ENCODE results near the gene ABCG1.

ABCG1 gene

DNA sequence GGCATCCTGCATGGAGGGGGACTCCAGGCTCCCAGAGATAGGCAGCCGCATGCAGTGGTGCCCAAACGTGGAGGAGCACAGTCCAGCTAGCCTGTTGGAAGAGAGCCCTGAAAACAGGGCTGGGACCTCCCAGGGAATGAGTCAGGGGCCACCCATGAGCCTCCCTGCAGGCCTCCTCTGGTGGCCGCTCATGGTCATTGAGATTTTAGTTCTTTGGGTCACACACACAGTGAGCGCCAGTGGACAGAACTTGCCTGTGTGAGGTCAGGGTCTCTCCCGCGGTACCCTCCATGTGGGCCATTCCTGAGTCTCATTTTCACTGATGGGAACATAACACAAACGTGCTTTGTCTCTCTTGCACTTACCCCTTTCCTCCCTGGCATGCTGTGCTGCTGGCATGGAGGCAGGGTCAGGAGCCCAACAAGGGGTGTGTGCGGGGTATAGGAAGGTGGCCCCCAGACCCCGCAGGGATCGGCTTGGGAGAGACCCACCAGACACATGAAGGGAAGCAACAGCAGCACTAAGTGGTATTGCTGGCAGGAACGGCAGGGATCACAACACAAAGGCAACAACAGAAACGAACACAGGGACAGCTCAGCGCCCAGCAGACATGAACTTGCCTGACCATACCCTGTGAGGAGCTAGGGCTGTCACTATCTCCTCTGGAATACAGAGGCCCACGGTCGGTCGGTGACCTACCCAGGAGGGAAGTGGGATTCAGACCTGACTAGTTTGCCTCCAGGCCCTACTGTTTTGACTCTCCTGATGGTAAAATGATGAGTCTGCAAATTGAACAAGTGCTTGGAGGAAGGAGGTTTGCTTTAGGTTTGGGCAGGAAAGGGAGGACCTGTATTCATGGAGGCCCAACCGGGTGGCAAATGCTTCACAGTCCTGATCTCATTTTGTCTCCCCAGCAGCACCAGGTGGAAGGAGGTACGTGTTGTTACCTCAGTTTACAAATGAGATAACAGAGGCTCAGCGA is 31.8 kb downstream of the ABCG1 start:
- DNase-seq: peak in 1 of 51 donors; percentile 32

DNA sequence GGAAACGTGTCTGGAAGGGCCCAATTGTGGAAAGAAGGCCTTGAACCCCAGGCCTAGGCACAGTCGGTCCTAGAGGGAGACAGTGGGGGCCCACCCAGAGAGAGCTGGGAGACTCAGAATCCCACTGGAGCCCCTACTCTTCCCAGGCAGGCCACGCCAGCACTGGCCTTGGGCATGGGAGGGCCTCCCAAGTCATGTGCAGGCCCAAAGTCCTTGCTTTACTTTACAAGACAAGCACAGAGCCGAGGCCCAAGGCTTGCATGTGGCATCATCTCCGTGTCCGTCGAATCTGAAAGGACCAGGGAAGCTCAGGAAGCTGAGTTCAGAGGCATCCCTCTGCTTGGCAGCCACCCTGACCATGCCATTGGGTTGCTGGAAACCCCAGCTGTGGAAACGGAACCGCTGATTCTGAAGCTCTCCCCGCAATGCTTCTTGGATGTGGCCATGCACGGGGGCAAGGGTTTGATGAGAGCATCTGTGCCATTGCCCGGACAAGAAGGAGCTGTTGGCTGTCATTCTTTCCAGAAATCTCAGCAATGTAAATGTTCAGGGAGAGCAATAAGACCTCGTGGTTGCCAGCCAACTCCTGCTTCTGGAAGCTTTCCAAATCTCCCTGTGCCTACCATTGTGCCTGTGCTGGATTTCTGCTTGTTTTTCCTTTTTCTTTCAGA is 32.8 kb downstream of the ABCG1 start:
- DNase-seq: peak in 3 of 51 donors; percentile 26 to 67 (median 43)

DNA sequence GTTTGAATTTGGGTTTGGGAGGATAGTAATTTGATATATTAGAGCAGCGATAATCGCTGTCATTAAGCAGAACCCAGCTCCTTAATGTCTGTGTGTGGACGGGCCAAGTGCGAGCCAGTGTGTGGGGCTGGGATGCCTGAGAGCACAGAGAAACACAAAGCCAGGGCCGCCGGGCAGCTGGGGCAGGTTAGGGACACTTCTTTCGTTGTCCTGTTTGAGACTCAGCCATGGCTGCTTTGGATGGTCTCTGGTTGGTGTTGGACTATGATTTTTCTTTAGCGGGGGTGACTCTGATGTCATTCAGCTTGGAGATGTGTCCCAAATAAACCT is 33.4 kb downstream of the ABCG1 start:
- peak in 2 of 51 donors; percentile 43 to 67 for DNase-seq

DNA sequence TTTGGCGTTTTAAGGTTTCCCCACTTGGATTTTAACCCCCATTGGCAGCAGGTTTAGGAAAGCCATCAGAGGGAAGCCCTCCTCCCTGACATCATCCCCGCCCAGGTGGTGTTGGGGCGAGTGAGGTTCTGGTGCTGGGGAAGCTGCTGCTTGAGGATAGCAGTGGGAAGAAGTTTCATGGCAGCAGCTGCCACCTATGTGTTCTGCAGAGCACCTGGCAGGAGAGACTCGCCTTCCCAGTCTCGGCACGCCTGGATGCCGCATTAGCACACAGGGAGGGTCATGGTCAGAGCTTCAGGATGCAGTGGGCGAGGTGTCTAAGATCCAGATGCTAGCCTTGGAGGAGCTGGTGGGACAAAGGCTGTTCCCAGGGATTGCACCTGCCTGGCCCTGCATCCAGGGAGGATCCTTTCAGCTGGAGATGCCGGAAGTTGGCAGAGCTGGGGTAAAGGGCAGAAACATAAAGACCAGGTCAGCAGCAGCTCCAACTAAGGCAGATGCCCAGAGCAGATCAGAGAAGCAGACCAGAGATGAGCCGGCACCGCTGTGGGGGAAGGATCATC is 33.9 kb downstream of the ABCG1 start:
- DNase-seq: no peak

DNA sequence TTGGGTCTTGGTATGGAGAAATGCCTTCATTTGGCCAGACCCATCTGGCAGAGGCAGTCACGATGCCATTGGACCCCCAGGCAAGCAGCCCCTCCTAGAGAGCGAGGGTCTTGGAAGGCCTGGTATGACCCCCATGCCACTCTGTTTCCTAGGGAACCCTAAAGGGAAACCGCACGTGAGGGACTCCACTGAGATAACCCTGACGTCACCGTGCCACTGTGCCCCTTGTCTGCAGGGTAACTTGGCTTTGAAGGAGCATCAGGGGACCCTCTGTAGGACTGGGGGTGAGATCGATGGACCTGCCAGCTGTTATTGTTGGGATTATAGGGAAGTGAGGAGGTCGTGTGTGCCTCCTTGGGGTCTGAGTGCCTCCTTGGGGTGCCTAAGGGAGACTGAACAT is 34.5 kb downstream of the ABCG1 start:
- no peak for DNase-seq

DNA sequence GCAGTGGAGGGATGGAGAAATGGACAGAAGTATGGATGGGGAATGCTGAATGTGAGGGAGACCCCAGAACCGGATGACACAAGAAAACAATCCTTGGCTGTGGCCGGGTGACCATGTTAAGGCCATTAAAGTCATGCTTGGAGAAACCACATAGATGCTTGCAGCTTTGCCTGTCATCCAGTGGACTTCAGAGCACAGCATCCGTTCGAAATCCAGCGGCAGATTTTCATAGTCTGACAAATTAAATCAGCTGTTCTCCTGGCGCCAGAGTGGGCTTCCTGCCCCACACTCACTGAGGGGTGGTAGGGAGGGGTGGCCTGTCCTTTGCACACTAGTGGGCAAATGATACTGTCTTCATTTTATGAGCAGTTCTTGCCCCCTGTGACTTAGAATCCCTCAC is 35.1 kb downstream of the ABCG1 start:
- peak in 3 of 51 donors; percentile 55 to 65 (median 63) for DNase-seq

DNA sequence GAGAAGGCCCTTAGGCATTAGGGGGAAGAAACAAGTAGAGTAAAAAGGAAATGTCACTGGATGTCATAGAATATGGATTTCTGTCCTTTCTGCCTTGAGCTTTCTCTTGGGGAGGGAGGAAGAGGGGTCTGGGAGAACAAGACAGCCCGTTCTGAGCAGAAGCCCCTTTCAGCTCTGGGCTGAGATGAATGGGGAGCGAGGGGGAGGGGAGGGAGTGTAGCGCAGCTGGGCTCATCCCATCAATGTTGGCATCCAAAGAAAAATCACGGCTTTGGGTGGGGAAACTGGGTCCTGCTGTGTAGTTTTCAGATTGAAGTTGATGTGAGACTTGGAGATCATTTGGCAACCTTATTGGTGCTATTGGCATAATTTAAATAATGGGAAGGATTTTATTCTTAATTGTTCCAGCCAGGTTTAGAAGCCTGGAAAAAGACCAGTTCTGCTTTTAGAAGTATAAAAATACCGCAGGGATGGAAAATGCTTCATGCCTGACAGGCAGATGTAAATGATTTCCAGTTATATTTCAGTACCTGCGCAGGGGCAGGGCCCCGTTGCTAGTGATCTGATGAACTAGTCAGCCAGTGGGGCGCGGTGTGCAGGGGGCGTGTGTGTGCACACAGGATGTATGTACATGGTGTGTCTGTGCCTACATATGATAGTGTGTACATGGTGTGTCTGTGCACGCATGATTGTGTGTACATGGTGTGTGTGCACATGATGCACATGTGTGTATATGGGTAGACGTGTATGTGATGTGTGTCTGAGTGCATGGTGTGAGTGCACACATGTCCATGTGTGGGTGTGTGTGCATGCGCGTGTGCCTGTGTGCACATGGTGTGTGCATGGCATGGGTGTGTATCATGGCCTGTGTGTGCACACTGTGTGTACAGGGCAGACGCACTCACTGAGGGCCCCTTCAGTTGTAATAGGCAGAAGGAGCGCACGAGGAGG is 36.0 kb downstream of the ABCG1 start:
- peak in 29 of 51 donors; percentile 16 to 84 (median 48) for DNase-seq

DNA sequence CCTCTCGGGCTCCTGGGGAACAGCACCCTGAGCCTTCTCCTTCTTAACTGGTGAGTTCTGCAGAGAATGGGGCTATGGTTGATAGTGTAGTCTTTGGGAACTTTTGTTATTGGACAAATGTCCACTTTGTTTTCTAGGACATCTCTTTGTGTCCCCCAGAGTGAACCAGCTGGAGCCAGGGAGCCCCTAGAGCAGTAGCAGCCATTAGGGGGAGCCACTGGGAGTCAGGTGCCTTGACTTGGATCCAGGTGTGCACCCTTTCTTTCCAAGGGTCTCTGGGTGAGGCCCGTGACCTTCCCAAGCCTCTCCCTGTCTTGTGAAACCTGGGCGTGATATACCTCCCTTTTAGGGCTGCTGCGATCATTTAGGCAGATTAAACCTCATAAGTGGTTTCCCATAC is 36.9 kb downstream of the ABCG1 start:
- no peak for DNase-seq

DNA sequence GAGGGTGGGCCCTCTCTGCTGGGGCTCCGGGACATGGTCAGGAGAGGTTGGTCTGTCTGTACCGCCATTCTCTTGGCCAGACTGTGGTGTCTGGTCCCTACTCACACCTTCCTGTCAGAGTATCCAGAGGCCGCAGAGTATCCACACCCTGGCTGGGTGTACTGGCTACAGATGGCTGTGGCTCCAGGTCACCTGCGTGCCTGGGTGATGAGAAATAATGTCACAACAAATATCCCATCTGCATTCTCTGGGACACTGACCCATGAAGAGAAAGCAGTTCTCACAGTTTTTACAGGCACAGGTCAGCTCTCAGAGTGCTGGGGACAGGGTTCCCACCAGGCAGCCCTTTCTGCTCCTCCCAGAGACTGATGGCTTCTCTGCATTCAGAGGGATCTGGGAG is 37.4 kb downstream of the ABCG1 start:
- no peak for DNase-seq

DNA sequence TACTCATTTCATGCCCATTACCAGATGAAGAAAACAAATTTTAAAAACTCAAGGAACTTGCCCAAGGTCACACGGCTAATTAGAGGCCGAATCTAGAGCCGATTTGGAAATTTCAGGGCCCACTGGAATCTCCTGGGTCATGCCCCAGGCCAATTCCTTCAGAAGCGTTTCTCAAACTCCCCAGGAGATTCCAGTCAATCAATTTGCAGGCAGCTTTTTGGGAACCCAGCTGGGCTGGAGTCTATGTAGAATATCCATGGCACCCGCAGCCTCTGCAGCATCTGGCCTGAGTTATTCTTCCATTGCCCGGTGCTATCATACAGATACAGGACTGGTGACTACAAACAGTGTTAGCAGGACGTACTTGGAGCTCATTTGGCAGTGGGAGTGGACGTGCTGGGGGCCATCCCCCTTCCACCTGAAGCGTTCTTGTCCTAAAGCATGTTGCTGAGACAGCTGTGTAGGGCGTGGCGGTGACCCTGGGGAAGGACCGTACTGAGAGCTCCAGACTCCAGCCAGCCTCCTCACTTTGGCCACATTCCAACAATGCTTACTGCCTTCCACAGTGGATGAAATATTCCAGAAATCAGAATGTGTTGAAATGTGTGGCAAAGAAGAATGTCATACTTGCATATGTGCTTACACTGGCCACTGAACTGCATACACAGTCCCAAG is 38.3 kb downstream of the ABCG1 start:
- DNase-seq: no peak

DNA sequence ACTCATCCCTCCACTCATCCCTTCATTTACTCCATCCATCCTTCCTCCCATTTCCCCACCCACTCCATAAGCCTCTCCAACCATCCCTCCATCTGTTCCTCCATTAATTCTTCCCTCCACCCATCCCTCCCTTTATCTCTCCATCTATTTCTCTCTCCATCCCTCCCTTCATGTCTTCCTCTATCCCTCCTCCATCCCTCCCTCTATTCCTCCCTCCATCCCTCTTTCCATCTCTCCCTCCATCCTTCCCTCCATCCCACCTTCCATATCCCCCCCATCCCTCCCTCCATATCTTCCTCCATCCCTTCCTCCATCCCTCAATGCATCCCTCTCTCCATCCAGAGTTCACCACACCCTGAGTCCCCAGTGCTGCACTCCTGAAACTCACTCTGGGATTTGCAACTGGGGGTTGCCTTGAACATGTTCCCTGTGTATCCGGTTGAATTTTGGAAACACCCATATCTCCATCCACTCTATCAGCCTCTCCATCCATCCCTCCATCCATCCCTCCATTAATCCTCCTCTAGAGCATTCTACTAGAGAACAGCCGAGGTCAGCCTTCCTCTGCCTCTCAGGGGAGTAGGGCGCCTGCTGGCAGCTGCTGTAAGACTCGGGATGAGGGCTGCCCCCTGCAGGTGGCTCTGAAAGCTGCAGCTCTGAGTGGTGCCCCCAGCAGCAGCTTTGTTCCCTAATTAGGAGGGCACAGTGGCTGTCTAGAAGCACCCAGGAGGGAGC is 39.4 kb downstream of the ABCG1 start:
- peak in 46 of 51 donors; percentile 13 to 83 (median 58) for DNase-seq

DNA sequence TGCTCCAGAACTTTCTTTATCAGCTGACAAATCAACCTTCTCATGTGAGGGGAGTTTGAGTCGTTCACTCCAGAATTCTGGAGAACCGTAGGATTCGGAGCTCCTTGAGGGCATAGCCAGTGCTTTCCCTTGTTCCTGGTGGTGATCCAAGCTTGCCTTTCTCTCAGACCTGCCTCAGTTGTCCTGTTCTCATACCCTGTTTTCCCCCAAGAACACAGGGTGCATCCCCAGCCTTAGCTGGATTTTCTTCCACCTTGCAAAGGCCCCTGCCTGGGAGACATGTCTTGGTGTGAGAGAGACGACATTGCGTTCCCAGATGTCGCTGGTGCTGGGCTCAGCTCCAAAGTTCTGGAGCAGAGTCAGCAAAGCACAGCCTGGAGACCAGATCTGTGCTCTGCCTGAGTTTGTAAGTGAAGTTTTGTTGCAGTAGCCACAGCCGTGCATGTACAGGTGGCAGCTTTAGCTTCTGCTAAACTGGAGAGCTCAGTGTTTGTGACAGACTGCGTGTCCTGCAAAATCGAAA is 40.0 kb downstream of the ABCG1 start:
- DNase-seq: peak in 23 of 51 donors; percentile 21 to 80 (median 47)

DNA sequence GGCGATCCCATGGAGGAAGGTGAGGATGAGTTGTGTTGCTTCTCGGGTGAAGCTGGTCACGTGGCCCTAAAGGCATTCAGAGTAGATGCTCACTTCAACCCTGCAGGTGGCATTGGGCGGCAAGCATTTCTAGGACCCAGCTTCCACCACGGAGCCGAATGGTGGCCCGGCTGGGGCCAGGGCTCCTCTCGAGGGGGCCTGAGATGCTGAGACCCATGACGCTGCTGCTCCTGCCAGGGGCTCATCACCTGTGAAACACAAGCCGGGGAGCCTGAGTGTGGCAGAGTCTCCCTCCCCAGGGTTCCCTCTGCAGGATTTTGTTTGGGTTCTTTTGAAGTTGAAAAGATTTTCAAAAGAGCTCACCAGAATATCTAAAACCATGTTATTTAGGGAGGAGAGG is 41.2 kb downstream of the ABCG1 start:
- DNase-seq: no peak

DNA sequence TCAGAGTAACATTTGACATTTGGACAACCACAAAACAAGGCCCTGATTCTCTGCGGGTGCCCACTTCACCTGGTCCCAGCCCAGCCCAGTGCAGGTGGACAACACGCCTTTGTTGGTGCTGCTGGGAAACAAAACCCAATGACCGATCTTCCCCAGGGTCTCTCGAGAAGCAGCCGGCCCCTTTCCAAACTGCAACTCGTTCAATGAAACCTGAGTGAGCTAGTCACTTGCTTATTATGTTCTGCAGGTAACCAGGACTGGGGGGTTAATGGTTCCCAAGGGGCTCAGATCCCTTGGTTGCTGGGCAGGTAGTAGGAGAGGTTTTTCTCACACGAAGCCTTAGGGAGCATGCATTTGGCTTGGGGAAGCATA is 42.9 kb downstream of the ABCG1 start:
- DNase-seq: no peak

DNA sequence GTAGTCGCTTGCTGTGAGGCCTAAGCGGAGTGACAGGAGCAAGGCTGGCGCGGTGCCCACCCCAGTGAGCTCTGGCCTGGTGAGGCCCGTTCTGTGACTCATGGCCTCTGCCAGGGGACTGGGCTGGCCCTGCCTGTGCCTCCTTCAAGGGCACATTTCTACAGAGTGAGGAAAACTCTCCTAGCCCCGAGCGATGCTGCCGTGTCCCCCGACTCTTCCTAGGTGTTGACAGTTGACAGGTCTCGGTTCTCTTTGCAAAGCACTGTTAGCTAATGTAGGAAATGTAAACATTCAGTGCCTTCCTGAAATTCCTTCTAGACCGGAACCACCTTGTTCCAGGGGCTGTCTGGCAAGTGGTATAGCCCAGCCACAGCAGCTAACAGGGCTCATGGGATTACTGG is 43.9 kb downstream of the ABCG1 start:
- DNase-seq: peak in 21 of 51 donors; percentile 11 to 66 (median 32)

DNA sequence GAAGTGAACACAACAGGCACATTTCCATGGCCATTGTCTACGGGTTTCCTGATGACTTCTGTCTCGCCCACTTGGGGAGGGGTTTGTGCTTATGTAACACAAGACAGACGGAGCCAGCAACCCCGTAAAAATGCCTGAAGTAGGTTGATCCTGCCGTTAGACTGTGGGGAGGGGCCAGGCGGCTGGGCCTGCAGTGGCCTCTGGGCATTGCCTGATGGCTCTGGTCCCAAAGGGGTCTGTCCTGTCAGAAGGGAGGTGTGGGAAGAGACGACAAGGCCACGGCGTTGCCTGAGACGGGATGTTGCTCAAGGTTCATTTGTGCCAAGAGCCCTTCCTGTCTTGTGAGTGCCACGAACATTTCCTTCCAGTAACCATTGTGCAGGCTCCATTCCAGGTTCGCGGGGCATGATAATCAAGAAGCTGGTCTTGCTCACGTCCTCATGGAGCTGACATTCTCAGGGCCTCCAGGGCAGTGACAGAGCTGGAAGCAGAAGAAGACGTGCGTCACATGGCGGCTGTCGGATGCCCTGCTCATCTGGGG is 44.7 kb downstream of the ABCG1 start:
- DNase-seq: no peak

DNA sequence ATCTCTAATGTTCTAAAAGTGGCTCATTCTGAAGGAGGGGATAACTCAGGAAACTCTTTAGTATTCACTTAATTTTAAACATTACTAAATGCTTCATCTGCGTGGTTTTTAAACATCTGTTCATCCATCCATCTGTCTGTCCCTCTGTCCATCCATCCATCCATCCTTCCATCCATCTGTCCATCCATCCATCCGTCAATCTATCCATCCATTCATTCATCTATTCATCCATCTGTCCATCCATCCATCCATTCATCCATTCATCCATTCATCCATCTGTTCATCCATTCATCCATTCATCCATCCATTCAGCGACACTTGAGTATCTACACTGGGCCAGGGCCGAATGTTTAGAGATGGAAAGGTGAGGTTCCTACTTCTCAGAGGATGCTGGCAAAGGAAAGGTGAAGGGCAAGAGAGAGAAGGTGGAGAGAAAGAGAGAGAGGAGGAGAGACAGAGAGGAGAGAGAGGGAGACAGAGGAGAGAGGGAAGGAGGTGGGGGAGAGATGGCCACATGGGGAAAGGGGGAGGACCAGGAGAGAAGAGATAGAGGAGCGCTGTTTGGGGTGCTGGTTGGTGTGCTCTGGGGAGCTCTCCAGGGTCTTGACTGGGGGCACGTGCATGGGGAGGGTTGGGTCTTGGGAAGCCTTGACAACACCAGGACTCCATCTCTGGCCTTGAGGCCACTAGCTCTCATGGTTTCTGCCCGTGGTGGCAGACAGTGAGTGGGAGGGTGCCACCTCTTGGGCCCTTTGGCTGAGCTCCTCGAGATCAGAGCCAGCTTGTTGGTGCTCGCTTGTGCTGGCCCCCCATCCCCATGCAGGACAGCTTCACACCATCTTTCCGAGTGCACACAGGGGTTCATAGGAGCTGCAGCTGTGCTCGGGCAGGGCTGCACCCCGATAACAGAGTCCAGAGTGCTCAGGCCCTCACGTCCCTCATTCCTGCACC is 45.6 kb downstream of the ABCG1 start:
- no peak for DNase-seq

DNA sequence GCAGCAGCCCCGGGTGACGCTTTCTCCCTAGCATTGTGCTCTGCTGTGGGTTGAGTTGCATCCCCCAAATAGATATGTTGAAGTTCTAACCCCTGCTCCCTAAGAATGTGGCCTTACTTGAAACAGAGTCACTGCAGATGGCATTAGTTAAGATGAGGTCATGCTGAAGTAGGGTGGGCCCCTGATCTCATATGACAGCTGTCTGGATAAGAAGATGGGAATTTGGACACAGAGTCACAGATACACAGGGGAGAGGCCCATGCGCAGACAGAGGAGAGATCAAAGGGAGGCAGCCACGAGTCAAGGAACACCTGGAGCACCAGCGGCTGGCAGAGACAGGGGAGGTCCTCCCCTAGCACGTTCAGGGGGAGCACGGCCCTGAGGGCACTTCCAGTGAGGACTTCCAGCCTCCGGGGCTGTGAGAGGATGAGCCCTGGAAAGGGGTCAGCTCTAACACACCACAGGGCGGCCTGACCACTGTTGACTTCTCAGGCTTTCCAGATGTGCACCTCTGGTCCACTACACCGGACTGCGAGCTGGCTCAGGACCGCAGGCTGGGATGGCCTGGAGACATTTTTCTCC is 46.4 kb downstream of the ABCG1 start:
- no peak for DNase-seq

Data from hypothalamus (tissue), 51 donors.